ENCODE data around the gene MRPL49. TPM values are rescaled to one million over a fixed set of nuclear protein-coding genes. Genes with fewer than 3 reads are reported as not detected.

Gene MRPL49
- total and polyA plus RNA-seq, 2 of the 13 experiments (the other 11 are each of a cell fraction or from before 2014, with no cell fraction given), result 39.2 to 53.3 TPM

GRCh38 chr11:65134952-65135632 lies 13.0 kb downstream of the MRPL49 start (continued):
- peak; percentile 39; the same call in 1 of the 2 replicates for TF ChIP-seq MTERF4 (CRISPR knock-in tag; IDR thresholded peaks at IDR 0.05)
- TF ChIP-seq ZFX (CRISPR knock-in tag; IDR thresholded peaks at IDR 0.05; ENCODE audit: low read depth), result peak; percentile 59; the same call in 1 of the 2 replicates
- no peak; the same call in 1 of the 2 replicates for TF ChIP-seq ZC3H4 (CRISPR knock-in tag; IDR thresholded peaks at IDR 0.05; ENCODE audit: borderline replicate concordance)
- no peak for TF ChIP-seq CENPBD1 (CRISPR knock-in tag; IDR thresholded peaks at IDR 0.05; ENCODE audit: borderline replicate concordance, low read depth)
- TF ChIP-seq ZNF142 (CRISPR knock-in tag; IDR thresholded peaks at IDR 0.05), result 0 out of 2 replicates have a peak, but pooled peaks have one; percentile 29
- peak; percentile 13; the same call in 1 of the 2 replicates for TF ChIP-seq IRF2 (CRISPR knock-in tag; IDR thresholded peaks at IDR 0.05)
- TF ChIP-seq MED8 (CRISPR knock-in tag; IDR thresholded peaks at IDR 0.05; ENCODE audit: insufficient replicate concordance), result no peak
- TF ChIP-seq HNF4G (IDR thresholded peaks at IDR 0.05; ENCODE audit: borderline replicate concordance, low read depth, low read length), result no peak
- no peak for TF ChIP-seq HNF4G (CRISPR knock-in tag; IDR thresholded peaks at IDR 0.05; ENCODE audit: borderline replicate concordance, low read depth)
- no peak for TF ChIP-seq ZSCAN30 (CRISPR knock-in tag; IDR thresholded peaks at IDR 0.05)
- no peak for TF ChIP-seq NFKB2 (CRISPR knock-in tag; IDR thresholded peaks at IDR 0.05; ENCODE audit: borderline replicate concordance)
- TF ChIP-seq PAWR (CRISPR knock-in tag; IDR thresholded peaks at IDR 0.05; ENCODE audit: borderline replicate concordance), result no peak
- TF ChIP-seq MAF1 (CRISPR knock-in tag; IDR thresholded peaks at IDR 0.05; ENCODE audit: borderline replicate concordance), result no peak
- TF ChIP-seq ZNF30 (CRISPR knock-in tag; IDR thresholded peaks at IDR 0.05), result no peak
- TF ChIP-seq ARHGAP35 (CRISPR knock-in tag; IDR thresholded peaks at IDR 0.05; ENCODE audit: borderline replicate concordance), result no peak
- no peak for TF ChIP-seq ATF5 (CRISPR knock-in tag; IDR thresholded peaks at IDR 0.05; ENCODE audit: low read depth)
- no peak for TF ChIP-seq ZNF607 (CRISPR knock-in tag; IDR thresholded peaks at IDR 0.05; ENCODE audit: borderline replicate concordance)
- TF ChIP-seq REXO4 (CRISPR knock-in tag; IDR thresholded peaks at IDR 0.05; ENCODE audit: borderline replicate concordance), result no peak
- no peak for TF ChIP-seq MED13 (CRISPR knock-in tag; IDR thresholded peaks at IDR 0.05)
- TF ChIP-seq ZNF101 (CRISPR knock-in tag; IDR thresholded peaks at IDR 0.05; ENCODE audit: borderline replicate concordance, low read depth), result no peak
- TF ChIP-seq ZFP41 (CRISPR knock-in tag; IDR thresholded peaks at IDR 0.05; ENCODE audit: borderline replicate concordance), result no peak
- TF ChIP-seq PHF20 (CRISPR knock-in tag; IDR thresholded peaks at IDR 0.05), result peak; percentile 36; the same call in 1 of the 2 replicates

Data from HepG2 (cell line).